GM21381 (cell line): ENCODE data around the gene TMOD2.
A peak's percentile ranks its signal among the peaks of the same experiment; 100 is the strongest.

Experiments used
- ATAC-seq: cut with Tn5 transposase; IDR thresholded peaks from one replicate; pipeline ENCODE4 v1.9.1; 2021; ENCODE audit warnings: mild to moderate bottlenecking, moderate library complexity; ENCODE audit not compliant: unreplicated experiment

The TMOD2 gene

DNA sequence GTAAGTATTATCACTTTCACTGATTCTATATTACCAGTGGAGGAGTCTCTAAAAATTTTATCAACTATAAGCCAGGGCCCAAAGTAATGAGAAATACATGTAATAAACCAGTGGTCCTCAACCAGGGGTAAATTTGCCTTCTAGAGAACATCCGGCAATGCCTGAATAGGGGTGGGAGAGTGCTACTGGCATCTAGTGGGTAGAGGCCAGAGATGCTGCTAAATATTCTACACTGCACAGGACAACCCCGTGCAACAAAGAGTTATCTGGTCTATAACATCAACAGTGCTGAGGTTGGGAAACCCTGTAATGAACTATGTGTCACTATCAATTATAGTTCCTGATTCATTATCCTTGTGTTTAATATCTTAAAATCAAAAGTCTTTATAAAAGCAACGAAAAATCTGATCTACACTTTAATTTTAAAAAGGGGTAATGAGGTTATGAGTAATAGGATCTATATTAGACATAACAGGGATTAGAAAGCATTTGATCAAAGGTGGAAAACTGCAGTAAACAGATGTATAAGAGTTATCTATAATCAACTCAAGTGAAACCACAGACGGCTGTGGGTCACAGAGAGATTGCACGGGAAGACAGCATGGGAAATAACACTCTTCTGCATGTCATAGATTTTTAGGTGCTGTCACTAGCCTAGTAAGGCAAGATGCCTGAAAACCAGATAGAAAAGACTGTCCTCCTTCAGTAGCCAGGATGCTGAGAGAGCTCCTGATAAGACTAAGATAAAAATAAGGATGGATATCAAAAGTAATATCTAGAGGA is 16.0 kb upstream of the TMOD2 start:
- ATAC-seq, result no peak

DNA sequence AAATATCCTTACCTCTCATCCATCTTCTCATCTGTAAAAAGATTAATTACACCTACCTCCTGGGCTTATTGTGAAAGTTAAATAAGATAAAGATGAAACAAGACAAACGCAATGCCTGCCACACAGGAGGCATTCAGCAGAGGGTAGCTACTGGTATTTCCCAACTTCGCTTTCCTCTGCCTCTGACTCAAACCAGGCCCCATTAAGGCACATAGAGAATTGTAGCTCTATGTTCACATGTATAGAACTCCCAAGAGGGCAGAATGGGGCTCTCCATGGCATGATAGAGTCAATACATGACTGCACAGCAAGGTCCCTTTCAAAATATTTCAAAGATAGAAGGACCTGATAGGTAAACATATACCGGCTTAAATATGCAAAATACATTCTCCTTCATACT is 15.3 kb upstream of the TMOD2 start:
- ATAC-seq, result no peak

DNA sequence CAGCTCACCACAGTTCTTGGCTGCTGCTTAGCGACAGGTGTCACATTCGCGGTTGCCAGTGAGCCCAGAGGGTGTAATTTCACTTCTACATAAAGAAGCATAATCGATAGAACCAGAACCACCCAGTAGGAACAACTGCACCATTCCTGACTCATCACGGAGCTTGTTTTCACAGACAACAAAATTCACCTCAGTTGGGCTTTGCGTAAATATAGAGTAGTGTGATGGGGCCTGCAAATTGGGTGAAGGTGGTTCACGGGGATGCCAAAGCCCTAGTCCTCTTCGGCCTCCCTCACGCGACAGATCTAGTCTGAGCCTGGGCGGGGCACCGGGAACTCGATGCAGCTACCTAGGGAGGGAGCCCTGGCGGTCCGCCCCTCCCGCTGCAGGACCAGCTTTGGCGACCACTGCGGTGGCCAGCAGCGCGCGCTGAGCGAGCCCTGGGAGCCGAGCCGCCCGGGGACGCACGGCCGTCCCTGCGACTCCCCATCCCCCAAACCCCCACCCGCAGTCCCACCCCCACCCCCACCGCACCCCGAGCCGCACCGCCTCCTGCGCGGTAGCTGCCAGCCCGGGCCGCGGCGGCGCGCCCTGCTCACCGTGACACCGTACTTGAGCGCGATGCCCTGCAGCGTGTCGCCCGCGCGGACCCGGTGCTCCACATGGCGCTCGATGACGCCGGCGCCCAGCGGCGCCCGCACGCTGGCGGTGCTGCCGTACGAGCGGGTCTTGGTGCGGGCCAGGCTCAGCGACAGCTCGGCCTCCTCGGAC is 14.5 kb upstream of the TMOD2 start:
- ATAC-seq, result peak; percentile 31

DNA sequence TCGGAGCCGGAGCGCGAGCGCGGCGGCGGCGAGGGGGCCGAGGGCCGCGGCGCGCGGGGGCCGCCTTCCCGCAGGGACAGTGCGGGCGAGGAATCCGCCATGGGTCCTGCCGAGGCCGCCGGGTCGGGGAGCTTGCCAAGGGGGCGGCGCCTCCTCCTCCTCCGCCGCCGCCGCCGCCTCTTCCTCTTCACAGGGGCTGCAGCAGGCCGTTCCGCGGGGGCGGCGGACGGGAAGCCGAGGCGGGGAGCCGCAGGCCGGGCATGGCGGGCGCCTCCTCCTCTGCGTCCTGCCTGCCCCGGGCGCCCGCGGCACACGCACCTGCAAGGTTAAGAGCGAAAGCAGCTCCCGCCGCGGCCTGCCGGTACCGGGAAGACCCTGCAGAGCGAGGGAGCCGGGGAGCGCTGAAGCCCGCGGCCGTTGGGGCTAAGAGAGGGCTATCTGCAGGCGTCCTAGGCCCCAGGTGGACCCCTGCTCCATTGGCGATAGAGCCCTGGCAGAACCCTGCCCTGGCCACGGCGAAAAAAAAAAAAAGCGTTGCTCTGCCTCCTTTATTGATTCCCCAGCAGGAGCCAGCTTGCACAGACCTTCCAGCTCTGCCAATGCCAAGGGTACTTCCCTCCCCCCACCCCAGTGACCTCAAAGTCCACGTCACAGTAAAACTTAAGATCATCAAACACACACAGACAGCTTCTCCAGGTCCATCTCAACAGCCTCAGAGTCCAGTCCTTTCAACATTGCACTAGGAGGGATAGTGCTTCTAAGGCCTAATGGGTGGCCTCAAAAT is 13.7 kb upstream of the TMOD2 start, which contains the start of gene LYSMD2:
Gene LYSMD2 (minus strand): TSS at position 134 of the 784 bp plus-strand sequence. CDS start 33 bp downstream, at position 101.
- ATAC-seq, result peak; percentile 44

DNA sequence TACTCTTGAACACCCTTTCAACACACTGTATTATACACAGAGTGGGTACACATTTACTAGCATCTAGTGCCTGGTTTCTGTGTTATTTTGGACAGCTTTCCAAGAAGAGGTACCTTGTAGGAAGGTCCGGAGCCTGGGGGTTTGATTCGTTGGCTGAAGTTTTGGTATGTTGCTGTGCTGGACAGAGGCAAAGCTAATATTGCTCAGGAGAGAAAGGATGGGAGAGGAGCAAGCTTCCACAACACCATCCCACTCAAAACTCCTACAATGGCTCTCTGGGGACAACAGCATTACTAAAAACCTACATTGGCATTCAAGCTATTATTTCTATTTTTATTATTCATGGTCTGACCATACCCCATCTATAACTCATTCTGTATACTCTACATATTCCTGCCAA is 12.8 kb upstream of the TMOD2 start:
- ATAC-seq, result no peak

DNA sequence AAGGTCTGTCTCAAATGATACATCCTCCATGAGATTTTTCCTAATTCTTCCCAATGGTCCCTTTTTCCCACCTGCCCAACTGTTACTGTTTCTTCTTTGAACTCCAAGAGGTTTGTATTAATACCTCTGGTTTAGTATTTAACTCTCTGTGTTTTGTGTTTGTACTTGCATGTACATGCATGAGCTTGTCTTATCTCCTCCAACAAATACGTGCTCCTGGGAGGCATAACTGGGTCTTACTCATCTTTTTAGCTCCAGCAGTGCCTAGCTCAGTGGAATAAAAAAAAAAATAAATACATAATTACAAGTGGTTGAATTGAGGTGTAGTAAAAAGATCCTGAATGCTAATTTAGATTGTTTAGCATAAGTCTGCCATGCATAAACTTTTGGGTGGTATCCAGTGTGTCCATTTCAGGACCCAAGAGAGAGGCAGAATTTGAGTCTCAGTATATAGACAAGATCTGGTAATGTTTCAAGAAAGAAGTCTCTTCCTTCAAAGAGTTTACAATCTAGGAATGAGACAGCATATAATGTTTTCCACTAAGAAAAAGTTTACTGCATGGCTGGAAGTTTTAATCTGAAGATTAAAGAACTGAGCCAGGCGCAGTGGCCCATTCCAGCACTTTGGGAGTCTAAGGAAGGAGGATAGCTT is 12.2 kb upstream of the TMOD2 start:
- no peak for ATAC-seq

DNA sequence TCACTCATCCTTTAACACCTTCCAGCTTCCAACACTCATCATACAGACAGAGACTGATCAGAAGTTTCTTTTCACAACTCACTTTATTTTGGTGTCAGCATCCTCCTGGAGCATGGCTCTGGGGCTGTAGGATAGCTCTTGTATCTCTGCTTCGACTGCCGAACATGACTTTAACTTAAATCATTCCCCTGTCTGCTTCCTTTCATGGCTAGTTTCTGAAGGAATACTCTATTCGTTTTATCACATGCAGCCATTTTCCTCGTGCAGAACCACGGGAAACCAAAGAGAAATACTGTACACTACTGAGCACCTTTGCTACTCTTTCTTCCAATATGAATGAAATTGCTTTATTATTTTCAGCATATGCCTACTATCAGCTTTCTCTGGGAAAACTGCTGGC is 2.1 kb upstream of the TMOD2 start:
- no peak for ATAC-seq

DNA sequence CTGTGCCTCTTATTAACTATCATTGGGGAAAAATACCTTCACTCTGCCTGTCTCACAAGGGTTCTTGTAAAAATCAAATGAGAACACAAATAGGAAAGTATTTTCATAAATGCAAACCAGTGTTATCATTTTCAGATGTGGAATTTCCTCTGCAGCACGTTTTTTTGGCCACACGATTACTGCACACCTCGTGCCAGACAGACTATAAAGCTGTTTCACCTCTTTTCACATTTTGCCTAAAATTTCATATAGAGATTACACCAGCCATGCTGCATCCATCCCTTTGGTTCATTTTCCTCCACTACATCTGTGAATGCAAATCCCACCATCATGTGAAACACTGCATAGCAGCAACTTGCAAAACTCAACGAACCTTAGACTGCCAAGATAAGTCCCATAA is 1.2 kb upstream of the TMOD2 start:
- ATAC-seq, result no peak

DNA sequence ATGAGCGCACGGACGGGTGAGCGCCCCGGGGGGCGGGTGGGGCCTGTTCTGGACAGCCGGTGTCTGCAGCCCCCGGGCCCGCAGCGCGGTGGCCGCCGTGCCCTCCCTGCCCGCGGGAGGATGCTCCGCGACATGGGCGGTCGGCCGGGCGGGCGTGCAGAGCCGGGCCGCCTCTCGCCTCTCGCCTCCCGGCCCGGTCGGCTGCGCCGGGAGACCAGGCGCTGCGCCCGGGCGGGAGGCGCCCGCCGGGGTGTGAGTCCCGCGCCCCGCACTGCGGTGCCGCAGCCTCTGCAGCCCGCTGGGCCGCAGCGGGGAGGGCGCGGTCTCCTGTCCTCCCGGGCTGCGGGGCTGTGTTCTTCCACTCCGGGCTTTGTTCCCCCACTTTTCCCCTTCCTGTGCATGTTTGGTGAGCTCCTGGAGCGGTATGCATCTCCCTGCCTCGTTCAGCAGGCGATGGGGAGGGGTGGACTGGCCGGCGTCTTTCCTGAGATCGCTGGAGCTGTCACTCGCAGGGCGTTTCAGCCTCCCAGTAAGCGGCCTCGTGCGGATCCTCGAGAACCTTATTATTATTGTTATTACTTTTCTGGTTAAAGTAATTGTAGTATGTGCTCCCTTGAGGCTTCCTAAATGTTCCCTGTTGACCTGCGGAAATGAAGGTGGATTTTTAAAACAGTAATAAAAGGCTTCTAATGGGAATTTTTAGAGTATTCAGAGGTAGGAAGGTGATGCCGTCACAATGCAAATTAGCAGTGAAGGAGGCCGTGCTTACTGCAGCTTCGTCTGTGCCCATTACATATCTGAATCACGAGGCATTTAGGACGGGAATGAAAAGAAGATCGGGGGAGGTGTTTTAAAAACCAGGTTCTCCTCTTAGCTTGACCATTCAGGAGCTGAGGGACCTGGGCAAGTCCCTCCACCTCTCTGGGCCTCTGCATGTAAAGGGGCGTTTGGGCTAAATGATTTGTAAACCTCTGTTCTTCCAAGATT is 593 bp downstream of the TMOD2 start:
- ATAC-seq, result peak; percentile 34

DNA sequence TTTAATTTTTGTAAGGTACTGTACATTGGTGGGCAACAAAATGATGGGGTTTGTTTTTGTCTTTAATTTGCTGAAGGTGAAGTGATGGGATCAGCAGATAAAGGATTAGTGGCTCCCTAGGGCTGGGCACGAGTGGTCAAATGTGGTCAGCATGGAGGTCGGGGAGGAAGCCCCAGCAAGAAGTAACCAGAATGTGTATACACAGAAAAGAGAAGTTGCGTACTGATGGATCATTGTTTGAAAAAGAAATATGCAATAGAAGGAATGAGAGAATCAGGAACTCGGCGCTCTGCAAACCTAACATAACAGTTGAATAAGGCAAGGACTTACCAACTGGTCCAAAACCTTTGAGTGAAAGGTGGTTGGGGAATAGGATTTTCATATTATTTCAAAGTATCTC is 1.5 kb downstream of the TMOD2 start:
- no peak for ATAC-seq

DNA sequence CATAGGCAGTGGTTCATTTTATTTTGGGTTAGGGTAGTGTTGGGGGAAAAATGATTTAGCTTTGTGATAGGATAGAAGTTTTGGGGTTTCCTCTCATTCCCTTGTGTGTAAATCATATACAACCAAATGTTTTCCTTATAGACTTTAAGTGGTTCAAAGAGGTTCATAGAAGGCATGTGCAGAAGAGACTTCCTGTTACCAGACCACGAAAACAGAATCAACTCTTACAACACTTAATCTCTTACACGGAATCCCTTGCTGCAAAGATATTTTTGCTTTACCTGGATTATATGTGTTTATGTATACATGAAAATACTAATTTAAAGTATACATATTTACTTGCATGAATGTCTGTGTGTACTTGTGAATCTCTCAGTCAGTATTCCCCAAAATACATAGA is 2.9 kb downstream of the TMOD2 start:
- ATAC-seq, result no peak

DNA sequence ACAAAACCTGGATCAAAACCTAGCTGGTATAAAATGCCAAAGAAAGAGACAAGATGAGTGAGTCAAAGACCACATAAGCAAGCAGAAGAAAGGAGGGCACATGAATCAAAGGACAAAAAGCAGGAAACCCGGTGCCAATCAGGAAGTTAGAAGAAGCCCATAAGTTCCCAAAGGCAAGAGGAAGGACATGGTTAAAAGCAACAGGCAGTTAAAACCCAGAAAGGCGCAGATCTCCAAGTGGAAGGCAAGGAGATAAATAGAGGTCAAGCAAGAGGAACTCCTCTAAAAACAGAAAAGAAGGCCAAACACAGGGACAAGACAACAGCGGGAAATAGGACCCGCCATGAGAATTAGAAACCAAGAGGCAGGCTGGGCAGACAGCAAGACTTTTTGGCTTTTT is 4.4 kb downstream of the TMOD2 start:
- ATAC-seq, result no peak

DNA sequence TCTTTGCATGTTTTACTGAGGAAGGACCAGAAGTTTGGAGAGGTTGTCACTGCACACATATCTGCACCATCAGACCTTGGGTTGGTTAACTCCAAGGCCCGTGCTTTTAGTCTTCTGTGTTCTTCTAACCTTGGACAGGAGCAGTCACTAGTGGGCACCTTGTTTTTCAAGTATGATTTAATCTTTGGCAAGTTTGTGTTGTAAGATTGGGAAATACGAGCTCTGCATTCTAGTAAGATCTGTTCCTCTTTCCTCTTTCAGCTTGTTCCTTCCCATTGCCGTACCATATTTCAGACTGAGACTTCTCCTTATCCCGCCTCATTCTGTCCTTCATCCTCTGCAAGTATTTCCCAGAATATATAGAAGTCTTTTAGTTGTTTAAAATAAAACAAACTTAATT is 5.1 kb downstream of the TMOD2 start:
- ATAC-seq, result no peak

DNA sequence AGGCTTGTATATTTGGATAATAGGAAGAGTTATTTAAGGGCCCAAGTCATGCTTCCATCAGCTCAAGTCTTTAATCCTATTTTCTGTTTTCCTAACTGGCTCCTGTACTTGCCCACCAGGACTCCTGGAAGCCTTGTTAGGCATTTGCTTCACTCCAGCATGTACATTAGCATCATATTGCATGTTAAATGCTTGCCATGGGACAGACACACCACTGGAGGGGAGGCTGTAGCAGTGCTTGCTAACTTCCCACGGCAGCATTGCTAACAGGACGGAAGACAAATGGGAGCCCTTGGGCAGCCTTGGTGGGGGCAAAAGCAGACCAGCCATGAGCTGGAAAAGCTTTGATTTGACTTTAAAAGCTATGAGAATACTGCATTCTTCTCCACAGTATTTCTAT is 6.1 kb downstream of the TMOD2 start:
- no peak for ATAC-seq

DNA sequence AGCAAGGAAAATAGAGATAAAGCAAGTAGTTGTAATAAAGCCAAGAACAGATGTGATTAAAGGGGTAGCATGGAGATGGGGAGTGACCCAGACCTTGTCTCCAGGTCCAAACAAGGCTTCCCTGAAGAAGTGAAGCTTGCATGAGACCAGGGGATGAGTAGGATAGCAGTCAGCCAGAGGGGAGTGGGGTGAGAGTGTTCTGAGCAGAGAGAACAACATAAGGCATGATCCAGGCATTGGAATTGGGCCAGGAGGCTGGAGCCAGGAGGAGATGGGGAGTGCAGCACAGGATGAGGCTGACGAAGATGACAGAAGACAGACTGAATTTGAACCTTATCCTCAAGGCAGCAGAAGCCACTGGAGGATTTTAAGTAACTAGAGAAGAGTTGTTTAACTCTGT is 7.2 kb downstream of the TMOD2 start:
- no peak for ATAC-seq

DNA sequence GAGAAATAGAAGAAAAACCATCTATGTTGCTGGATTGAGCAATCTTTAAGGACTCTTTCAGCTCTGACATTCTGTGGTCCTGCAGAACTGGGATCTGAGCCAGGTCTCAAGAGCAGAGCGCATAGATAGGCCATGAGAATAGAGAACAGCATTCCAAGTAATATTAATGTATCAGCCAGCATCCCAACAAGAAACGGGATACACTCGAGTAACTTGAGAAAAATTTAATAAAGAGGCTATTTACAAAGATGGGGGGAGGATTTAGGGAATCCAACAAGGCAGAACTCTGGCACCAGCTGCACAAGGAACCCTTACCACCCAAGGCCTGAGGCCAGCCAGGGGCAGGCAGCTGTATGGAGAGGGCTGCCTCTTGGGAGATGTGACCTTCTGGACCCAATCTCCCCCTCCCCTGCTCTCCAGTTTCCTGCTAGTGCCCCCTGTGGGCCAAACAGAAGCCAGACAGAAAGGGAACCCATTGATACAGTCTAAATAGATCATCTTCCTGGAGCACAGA is 8.2 kb downstream of the TMOD2 start:
- ATAC-seq, result no peak

DNA sequence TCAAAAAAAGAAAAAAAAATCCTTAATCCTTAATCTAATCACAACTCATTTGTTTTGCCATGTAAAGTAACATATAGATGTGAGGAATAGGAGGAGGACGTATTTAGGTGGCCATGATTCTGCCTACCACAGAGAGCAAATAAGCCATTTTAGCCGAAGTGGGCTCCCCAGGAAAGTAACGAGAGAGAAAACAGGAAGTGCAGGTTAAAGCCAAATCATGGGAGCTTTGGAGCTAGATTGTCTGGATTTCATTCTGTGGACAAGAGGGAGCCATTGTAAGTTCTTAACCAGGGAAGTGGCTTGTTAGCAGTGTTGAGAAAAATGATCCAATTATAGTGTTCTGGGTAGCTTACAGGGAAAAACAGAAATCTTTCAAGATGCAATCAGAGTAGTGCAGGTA is 9.4 kb downstream of the TMOD2 start:
- no peak for ATAC-seq

DNA sequence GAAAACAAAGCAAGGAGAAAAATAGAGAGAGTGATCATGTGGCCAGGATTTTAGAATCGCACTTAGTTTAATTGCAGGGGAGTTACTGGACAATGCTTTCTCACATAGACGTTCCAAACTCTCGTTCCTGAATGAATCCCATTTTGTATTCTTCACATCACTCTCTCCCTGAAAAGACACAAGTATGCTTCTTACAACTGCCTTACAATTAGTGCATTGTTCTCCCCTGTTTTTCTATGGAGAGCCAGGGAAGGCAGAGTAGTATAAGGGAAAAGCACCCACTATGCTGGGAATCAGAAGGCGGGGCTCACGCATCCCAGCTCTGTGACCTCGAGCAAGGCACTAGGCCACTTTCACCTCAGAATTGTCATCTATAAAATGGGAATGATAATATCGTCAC is 14.4 kb downstream of the TMOD2 start:
- no peak for ATAC-seq

DNA sequence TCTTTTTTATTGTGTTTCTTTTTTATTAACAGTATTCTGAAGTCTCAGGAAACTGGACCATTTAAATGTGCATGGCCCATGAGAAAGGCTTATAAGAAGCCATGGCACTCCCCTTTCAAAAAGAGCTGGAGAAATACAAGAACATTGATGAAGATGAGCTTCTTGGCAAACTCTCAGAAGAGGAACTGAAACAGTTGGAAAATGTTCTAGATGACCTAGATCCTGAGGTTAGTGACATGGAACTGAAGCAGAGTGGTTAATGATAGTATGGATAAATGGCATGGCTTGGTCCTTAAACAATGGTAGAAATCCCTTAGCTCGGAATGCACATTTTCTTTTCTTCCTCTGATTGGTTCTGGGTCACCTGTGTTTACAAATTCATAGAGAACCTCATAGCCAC is 14.9 kb downstream of the TMOD2 start:
- no peak for ATAC-seq

DNA sequence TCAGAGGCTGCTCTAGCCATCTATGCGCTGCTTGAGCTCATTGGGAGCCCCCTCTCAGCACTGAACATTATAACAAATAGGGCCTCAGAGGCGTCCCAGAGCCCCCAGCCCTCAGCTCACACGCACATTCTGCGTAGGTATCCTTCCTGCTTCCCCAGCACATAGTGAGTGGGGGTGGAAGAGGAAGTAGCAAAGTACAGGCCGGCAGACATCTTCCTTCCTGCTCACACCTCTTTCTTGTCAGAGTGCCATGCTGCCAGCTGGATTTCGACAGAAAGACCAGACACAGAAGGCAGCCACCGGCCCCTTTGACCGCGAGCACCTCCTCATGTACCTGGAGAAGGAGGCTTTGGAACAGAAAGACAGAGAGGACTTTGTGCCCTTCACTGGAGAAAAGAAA is 16.6 kb downstream of the TMOD2 start:
- no peak for ATAC-seq
